Measurements from ENCODE around the gene RTN4.

GRCh38 chr2:55025082-55025481 lies 25.2 kb downstream of the RTN4 start:
- TF ChIP-seq CTCF (IDR thresholded peaks at IDR 0.05; ENCODE audit: low read length), result no peak
- no peak for TF ChIP-seq EZH2 (IDR thresholded peaks at IDR 0.05; ENCODE audit: borderline replicate concordance, low read length)
